H9 (cell line): Measurements from ENCODE around the gene RAB40B. TPM values are rescaled to one million over a fixed set of nuclear protein-coding genes. Genes with fewer than 3 reads are reported as not detected.

Experiments used
- DNase-seq: peaks from one replicate; pipeline ENCODE4 v3.0.0-alpha.2; 2017
- H2AFZ ChIP-seq: one replicate; pipeline ENCODE4 v1.6.1; 2013; ENCODE audit warnings: mild to moderate bottlenecking, low read length, control low read depth, moderate library complexity
- H2AK5ac ChIP-seq: 2 replicates; pipeline ENCODE4 v1.6.1; 2013; ENCODE audit warnings: low read length, control low read depth, mixed read lengths; ENCODE audit not compliant: insufficient read length
- H2BK120ac ChIP-seq: one replicate; pipeline ENCODE4 v1.6.1; 2013; ENCODE audit warnings: low read depth, mild to moderate bottlenecking, low read length, control low read depth, inconsistent platforms; ENCODE audit not compliant: poor library complexity, severe bottlenecking
- H2BK12ac ChIP-seq: 2 replicates; pipeline ENCODE4 v1.6.1; 2013; ENCODE audit warnings: low read length, control low read depth, mixed read lengths, low read depth; ENCODE audit not compliant: insufficient read length
- H2BK15ac ChIP-seq: 2 replicates; pipeline ENCODE4 v1.6.1; 2013; ENCODE audit warnings: low read depth, low read length, control low read depth
- H2BK20ac ChIP-seq: one replicate; pipeline ENCODE4 v1.6.1; 2013; ENCODE audit warnings: low read depth, mild to moderate bottlenecking, low read length, control low read depth, inconsistent platforms; ENCODE audit not compliant: poor library complexity, severe bottlenecking
- H2BK5ac ChIP-seq: 2 replicates; pipeline ENCODE4 v1.6.1; 2013; ENCODE audit warnings: low read length, control low read depth, mixed read lengths; ENCODE audit not compliant: insufficient read length
- H3K14ac ChIP-seq: 2 replicates; pipeline ENCODE4 v1.6.1; 2013; ENCODE audit warnings: low read length, control low read depth; ENCODE audit not compliant: insufficient read depth
- H3K18ac ChIP-seq: 2 replicates; pipeline ENCODE4 v1.6.1; 2013; ENCODE audit warnings: low read depth, mild to moderate bottlenecking, mixed read lengths, low read length, control low read depth; ENCODE audit not compliant: insufficient read length
- H3K23ac ChIP-seq: 2 replicates; pipeline ENCODE4 v1.6.1; 2013; ENCODE audit warnings: low read length, control low read depth, mixed read lengths, low read depth; ENCODE audit not compliant: insufficient read length
- H3K23me2 ChIP-seq: 2 replicates; pipeline ENCODE4 v1.6.1; 2013; ENCODE audit warnings: low read depth, mild to moderate bottlenecking, mixed read lengths, low read length, control low read depth; ENCODE audit not compliant: insufficient read length, poor library complexity, severe bottlenecking
- H3K27ac ChIP-seq: 2 replicates; pipeline ENCODE4 v1.5.1; 2013; ENCODE audit warnings: low read length, control low read depth, mixed read lengths, low read depth; ENCODE audit not compliant: insufficient read length
- H3K27me3 ChIP-seq: 2 replicates; pipeline ENCODE4 v1.6.1; 2013; ENCODE audit warnings: low read length, control low read depth, inconsistent platforms; ENCODE audit not compliant: insufficient read depth
- H3K4ac ChIP-seq: 2 replicates; pipeline ENCODE4 v1.6.1; 2013; ENCODE audit warnings: low read depth, mild to moderate bottlenecking, control low read depth, inconsistent platforms, low read length, moderate library complexity
- H3K4me1 ChIP-seq: 2 replicates; pipeline ENCODE4 v1.6.1; 2013; ENCODE audit warnings: low read length, control low read depth, inconsistent platforms; ENCODE audit not compliant: insufficient read depth
- H3K4me2 ChIP-seq: 2 replicates; pipeline ENCODE4 v1.6.1; 2013; ENCODE audit warnings: low read length, control low read depth, mixed read lengths; ENCODE audit not compliant: insufficient read length, insufficient read depth
- H3K56ac ChIP-seq: 2 replicates; pipeline ENCODE4 v1.6.1; 2013; ENCODE audit warnings: low read depth, mild to moderate bottlenecking, mixed read lengths, low read length, control low read depth; ENCODE audit not compliant: insufficient read length
- H3K79me1 ChIP-seq: 2 replicates; pipeline ENCODE4 v1.6.1; 2013; ENCODE audit warnings: low read depth, mild to moderate bottlenecking, moderate library complexity, low read length, control low read depth, inconsistent platforms; ENCODE audit not compliant: insufficient read depth, poor library complexity, severe bottlenecking
- H3K79me2 ChIP-seq: 2 replicates; pipeline ENCODE4 v1.6.1; 2013; ENCODE audit warnings: low read length, control low read depth, inconsistent platforms; ENCODE audit not compliant: insufficient read depth
- H3K9ac ChIP-seq: 2 replicates; pipeline ENCODE4 v1.6.1; 2013; ENCODE audit warnings: low read length, control low read depth, mixed read lengths; ENCODE audit not compliant: insufficient read length; ENCODE audit errors: extremely low read depth
- H3K9me3 ChIP-seq: one replicate; pipeline ENCODE4 v1.6.1; 2013; ENCODE audit warnings: low read depth, low read length, inconsistent platforms; ENCODE audit not compliant: control insufficient read depth
- H3T11ph ChIP-seq: one replicate; pipeline ENCODE4 v1.6.1; 2013; ENCODE audit warnings: mild to moderate bottlenecking, low read length, control low read depth, inconsistent platforms
- H4K20me1 ChIP-seq: one replicate; pipeline ENCODE4 v1.6.1; 2013; ENCODE audit not compliant: control insufficient read depth, insufficient read length, insufficient read depth
- H4K5ac ChIP-seq: 2 replicates; pipeline ENCODE4 v1.6.1; 2013; ENCODE audit warnings: low read depth, mild to moderate bottlenecking, mixed read lengths, low read length, control low read depth; ENCODE audit not compliant: insufficient read length
- H4K8ac ChIP-seq: replicated peaks from 2 replicates; pipeline ENCODE4 v1.6.1; 2013; ENCODE audit warnings: low read length, control low read depth, mixed read lengths, low read depth; ENCODE audit not compliant: insufficient read length
- H4K91ac ChIP-seq: 2 replicates; pipeline ENCODE4 v1.6.1; 2013; ENCODE audit warnings: low read depth, mild to moderate bottlenecking, moderate library complexity, mixed read lengths, low read length, control low read depth; ENCODE audit not compliant: insufficient read length
- H3K27ac Mint-ChIP-seq, 3 experiments: 2 replicates in 2 of 3; 3 replicates in 1 of 3; pipeline ENCODE4 v1.8.0; 2020 to 2021; ENCODE audit warnings: mixed read lengths in 3 of 3, mild to moderate bottlenecking in 1 of 3, moderate library complexity in 1 of 3
- H3K27me3 Mint-ChIP-seq: 2 replicates; pipeline ENCODE4 v1.8.0; 2021; ENCODE audit warnings: low read depth, mild to moderate bottlenecking, moderate library complexity, mixed read lengths
- H3K36me3 Mint-ChIP-seq, 3 experiments: 2 replicates in 2 of 3; 3 replicates in 1 of 3; pipeline ENCODE4 v1.8.0; 2020 to 2021; ENCODE audit warnings: low read depth in 3 of 3, mixed read lengths in 3 of 3; ENCODE audit not compliant: insufficient read depth in 1 of 3
- H3K4me1 Mint-ChIP-seq, 2 experiments: 2 replicates each; pipeline ENCODE4 v1.8.0; 2020; ENCODE audit warnings: mixed read lengths in 2 of 2
- H3K4me3 Mint-ChIP-seq, 2 experiments: 2 replicates in 1 of 2; 3 replicates in 1 of 2; pipeline ENCODE4 v1.8.0; 2020 to 2021; ENCODE audit warnings: mild to moderate bottlenecking in 2 of 2, mixed read lengths in 2 of 2, moderate library complexity in 1 of 2
- H3K9me3 Mint-ChIP-seq, 2 experiments: 2 replicates in 1 of 2; 3 replicates in 1 of 2; pipeline ENCODE4 v1.8.0; 2020; ENCODE audit warnings: mild to moderate bottlenecking in 2 of 2, mixed read lengths in 2 of 2, moderate library complexity in 1 of 2
- WGBS: extraction: QIAGEN DNeasy Blood & Tissue Kit; methylation state at CpG from one replicate; pipeline ENCODE4 v1.1.7; 2013; ENCODE audit warnings: missing lambda C conversion rate, low lambda C conversion rate, mixed read lengths; ENCODE audit not compliant: insufficient read length; ENCODE audit errors: extremely low coverage; 5-methylcytosine and 5-hydroxymethylcytosine counted together
- total RNA-seq: library from RNA; stranded (reverse); gene quantifications from 2 replicates; pipeline ENCODE4 v1.2.1, GENCODE V29; 2021
- TF ChIP-seq, protein P1 (sequence below): fragments of 200-600 bp; sonication (generic); conservative IDR thresholded peaks from 3 replicates; pipeline ENCODE4 v1.8.0; 2021; ENCODE audit warnings: antibody characterized with exemption, mild to moderate bottlenecking

Gene RAB40B
- total RNA-seq, 1 experiment from 2014 or later: 3.5 TPM

DNA sequence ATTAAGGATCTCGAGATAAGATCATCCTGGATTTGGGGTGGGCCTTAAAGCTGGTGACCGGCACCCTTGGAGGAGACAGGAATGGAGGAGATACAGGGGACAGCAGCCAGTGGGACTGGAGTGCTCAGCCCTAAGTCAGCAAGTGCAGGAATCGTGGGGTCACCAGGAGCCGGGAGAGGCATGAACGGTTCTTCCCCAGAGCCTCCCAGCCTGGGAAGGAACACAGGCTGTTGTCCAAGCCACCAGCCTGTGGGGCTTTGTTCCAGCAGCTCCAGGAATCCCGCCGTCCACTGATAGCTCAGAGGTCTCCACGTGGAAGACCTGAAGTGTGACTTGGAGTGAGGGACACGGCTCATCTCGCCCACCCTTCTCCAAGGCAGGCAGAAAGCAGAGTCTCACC lies 47.8 kb downstream of the RAB40B start:
- no peak overlapping the region for H3K56ac ChIP-seq
- no peak overlapping the region for H2BK15ac ChIP-seq
- TF ChIP-seq, protein P1, sequence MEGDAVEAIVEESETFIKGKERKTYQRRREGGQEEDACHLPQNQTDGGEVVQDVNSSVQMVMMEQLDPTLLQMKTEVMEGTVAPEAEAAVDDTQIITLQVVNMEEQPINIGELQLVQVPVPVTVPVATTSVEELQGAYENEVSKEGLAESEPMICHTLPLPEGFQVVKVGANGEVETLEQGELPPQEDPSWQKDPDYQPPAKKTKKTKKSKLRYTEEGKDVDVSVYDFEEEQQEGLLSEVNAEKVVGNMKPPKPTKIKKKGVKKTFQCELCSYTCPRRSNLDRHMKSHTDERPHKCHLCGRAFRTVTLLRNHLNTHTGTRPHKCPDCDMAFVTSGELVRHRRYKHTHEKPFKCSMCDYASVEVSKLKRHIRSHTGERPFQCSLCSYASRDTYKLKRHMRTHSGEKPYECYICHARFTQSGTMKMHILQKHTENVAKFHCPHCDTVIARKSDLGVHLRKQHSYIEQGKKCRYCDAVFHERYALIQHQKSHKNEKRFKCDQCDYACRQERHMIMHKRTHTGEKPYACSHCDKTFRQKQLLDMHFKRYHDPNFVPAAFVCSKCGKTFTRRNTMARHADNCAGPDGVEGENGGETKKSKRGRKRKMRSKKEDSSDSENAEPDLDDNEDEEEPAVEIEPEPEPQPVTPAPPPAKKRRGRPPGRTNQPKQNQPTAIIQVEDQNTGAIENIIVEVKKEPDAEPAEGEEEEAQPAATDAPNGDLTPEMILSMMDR: no peak
- no peaks in the 10 kb centered on the region for H3K27me3 ChIP-seq
- H3K4me1 ChIP-seq: no peaks in the 10 kb centered on the region; the same call in 1 of the 2 replicates
- H3K9me3 ChIP-seq: no peaks in the 10 kb centered on the region
- no peaks in the 10 kb centered on the region for H3K36me3 Mint-ChIP-seq
- H3K4ac ChIP-seq: no peak overlapping the region
- WGBS: no CpG with 5 or more reads among the region's 10 CpGs
- no peak for DNase-seq
- H3K79me1 ChIP-seq: peaks cover 4% of the 10 kb centered on the region
- no peak overlapping the region for H2BK120ac ChIP-seq
- no peak overlapping the region for H3K4me3 Mint-ChIP-seq
- H2AFZ ChIP-seq: no peak overlapping the region
- H3K23me2 ChIP-seq: peaks cover 8% of the 10 kb centered on the region
- no peaks in the 10 kb centered on the region for H4K20me1 ChIP-seq
- no peak overlapping the region for H2AK5ac ChIP-seq
- H3K4me2 ChIP-seq: no peak overlapping the region
- no peak overlapping the region for H3K9ac ChIP-seq
- H4K8ac ChIP-seq: no peak overlapping the region
- peaks cover 13% of the 10 kb centered on the region; the same call in 1 of the 2 replicates for H3K79me2 ChIP-seq
- H2BK20ac ChIP-seq: no peak overlapping the region
- H4K91ac ChIP-seq: no peak overlapping the region
- H3K4me1 Mint-ChIP-seq: peaks cover 7 to 20% of the 10 kb centered on the region in 2 experiments
- H3K9me3 Mint-ChIP-seq: no peaks in the 10 kb centered on the region
- peaks cover 8% of the 10 kb centered on the region for H3K27me3 Mint-ChIP-seq
- no peak overlapping the region for H3T11ph ChIP-seq
- no peak overlapping the region for H3K18ac ChIP-seq
- no peak overlapping the region for H3K27ac Mint-ChIP-seq
- no peak overlapping the region for H3K14ac ChIP-seq
- H2BK12ac ChIP-seq: no peak overlapping the region
- H2BK5ac ChIP-seq: no peak overlapping the region
- no peak overlapping the region for H3K27ac ChIP-seq
- H3K23ac ChIP-seq: no peak overlapping the region
- H4K5ac ChIP-seq: no peak overlapping the region
